Measurements from ENCODE around the gene CORO7. TPM values are rescaled to one million over a fixed set of nuclear protein-coding genes. Genes with fewer than 3 reads are reported as not detected.

Gene CORO7
- total and polyA plus RNA-seq, 7 experiments from 2014 or later, result 29.6 to 572 (median 141) TPM

- no peak overlapping the region for H3K4me3 ChIP-seq (ENCODE audit: low read length)
- H3K4me1 Mint-ChIP-seq, result peaks cover 0 to 15% (median 4%) of the 10 kb centered on the region in 7 donors
- H3K27me3 ChIP-seq (ENCODE audit: control insufficient read depth in 2 of 2, insufficient read depth in 2 of 2, low read length in 2 of 2), result no peaks in the 10 kb centered on the region
- H3K36me3 Mint-ChIP-seq, result peaks cover 0 to 12% (median 3%) of the 10 kb centered on the region in 5 donors
- POLR2A ChIA-PET, result no interaction called here
- H3K27ac ChIP-seq (ENCODE audit: low read depth, low read length), result no peak overlapping the region
- no peak overlapping the region for H3K27ac Mint-ChIP-seq
- peak; percentile 26 for ATAC-seq
- peaks cover 0 to 3% (median 0%) of the 10 kb centered on the region in 11 donors for H3K9me3 Mint-ChIP-seq
- DNase-seq, result no peak
- H3K36me3 ChIP-seq (ENCODE audit: control insufficient read depth in 2 of 3, insufficient read depth in 3 of 3, low read length in 3 of 3), result peaks cover 4 to 76% (median 10%) of the 10 kb centered on the region in 3 experiments
- no peaks in the 10 kb centered on the region for H3K4me1 ChIP-seq (ENCODE audit: control insufficient read depth in 2 of 2, insufficient read depth in 2 of 2, low read length in 2 of 2)
- H3K4me3 Mint-ChIP-seq, result no peak overlapping the region
- CTCF ChIA-PET, result no interaction called here
- H3K9me3 ChIP-seq (ENCODE audit: control insufficient read depth in 2 of 3, low read length in 3 of 3), result no peaks in the 10 kb centered on the region
- no peaks in the 10 kb centered on the region for H3K27me3 Mint-ChIP-seq
- intact Hi-C loops (cut with micrococcal nuclease), result no loop called here
These were observed 51.4 kb downstream of the CORO7 start for GRCh38 chr16:4365014-4365406.

- H3K27me3 Mint-ChIP-seq, result no peaks in the 10 kb centered on the region
- peaks cover 0 to 12% (median 3%) of the 10 kb centered on the region in 5 donors for H3K36me3 Mint-ChIP-seq
- Histone ChIP-seq H3K27me3 (ENCODE audit: control insufficient read depth in 2 of 2, insufficient read depth in 2 of 2, low read length in 2 of 2) (no peaks in the 10 kb centered on the region), H3K27ac (ENCODE audit: low read depth, low read length) (no peak overlapping the region), H3K36me3 (ENCODE audit: control insufficient read depth in 2 of 3, insufficient read depth in 3 of 3, low read length in 3 of 3) (peaks cover 4 to 82% (median 10%) of the 10 kb centered on the region in 3 experiments), H3K4me1 (ENCODE audit: control insufficient read depth in 2 of 2, insufficient read depth in 2 of 2, low read length in 2 of 2) (no peaks in the 10 kb centered on the region), H3K4me3 (ENCODE audit: low read length) (no peak overlapping the region), H3K9me3 (ENCODE audit: control insufficient read depth in 2 of 3, low read length in 3 of 3) (no peaks in the 10 kb centered on the region)
- ChIA-PET POLR2A (no interaction called here), CTCF (interaction anchor here (0.7 kb wide), 1 partner anchor 15 kb away, joined by 3 read pairs; no protein-coding TSS in a partner anchor)
- intact Hi-C loops (cut with micrococcal nuclease), result no loop called here
- peaks cover 0 to 3% (median 0%) of the 10 kb centered on the region in 11 donors for H3K9me3 Mint-ChIP-seq
- H3K4me1 Mint-ChIP-seq, result peaks cover 0 to 17% (median 3%) of the 10 kb centered on the region in 7 donors
- ATAC-seq (peak; percentile 8), DNase-seq (no peak)
- H3K27ac Mint-ChIP-seq, result peak overlapping the region in 2 of 9 donors; percentile 22 to 62
- no peak overlapping the region for H3K4me3 Mint-ChIP-seq
These were observed 52.0 kb downstream of the CORO7 start for GRCh38 chr16:4364196-4365013.

GRCh38 chr16:4362476-4363135, 53.8 kb downstream of the CORO7 start:
- Histone ChIP-seq H3K27me3 (ENCODE audit: control insufficient read depth in 2 of 2, insufficient read depth in 2 of 2, low read length in 2 of 2) (no peaks in the 10 kb centered on the region), H3K36me3 (ENCODE audit: control insufficient read depth in 2 of 3, insufficient read depth in 3 of 3, low read length in 3 of 3) (peaks cover 9 to 98% (median 12%) of the 10 kb centered on the region in 3 experiments), H3K27ac (ENCODE audit: low read depth, low read length) (no peak overlapping the region), H3K4me3 (ENCODE audit: low read length) (no peak overlapping the region), H3K4me1 (ENCODE audit: control insufficient read depth in 2 of 2, insufficient read depth in 2 of 2, low read length in 2 of 2) (no peaks in the 10 kb centered on the region), H3K9me3 (ENCODE audit: control insufficient read depth in 2 of 3, low read length in 3 of 3) (no peaks in the 10 kb centered on the region)
- H3K27ac Mint-ChIP-seq, result peak overlapping the region in 1 of 9 donors; percentile 34
- H3K9me3 Mint-ChIP-seq, result peaks cover 0 to 3% (median 0%) of the 10 kb centered on the region in 11 donors
- ChIA-PET POLR2A (no interaction called here), CTCF (interaction anchor here (0.5 kb wide), 1 partner anchor 109 kb away, joined by 3 read pairs; no protein-coding TSS in a partner anchor)
- peaks cover 3 to 14% (median 7%) of the 10 kb centered on the region in 5 donors for H3K36me3 Mint-ChIP-seq
- peaks cover 0 to 12% (median 3%) of the 10 kb centered on the region in 7 donors for H3K4me1 Mint-ChIP-seq
- H3K4me3 Mint-ChIP-seq, result no peak overlapping the region
- no peak for ATAC-seq
- no peaks in the 10 kb centered on the region for H3K27me3 Mint-ChIP-seq
- intact Hi-C loops (cut with micrococcal nuclease), result no loop called here
- DNase-seq, result no peak

- Mint-ChIP-seq H3K27ac (no peak overlapping the region), H3K27me3 (no peaks in the 10 kb centered on the region), H3K4me3 (no peak overlapping the region), H3K9me3 (no peaks in the 10 kb centered on the region), H3K36me3 (peaks cover 3 to 13% (median 7%) of the 10 kb centered on the region in 5 donors), H3K4me1 (peaks cover 0 to 8% (median 0%) of the 10 kb centered on the region in 7 donors)
- Histone ChIP-seq H3K4me1 (ENCODE audit: control insufficient read depth in 2 of 2, insufficient read depth in 2 of 2, low read length in 2 of 2) (no peaks in the 10 kb centered on the region), H3K4me3 (ENCODE audit: low read length) (no peak overlapping the region), H3K27ac (ENCODE audit: low read depth, low read length) (no peak overlapping the region), H3K36me3 (ENCODE audit: control insufficient read depth in 2 of 3, insufficient read depth in 3 of 3, low read length in 3 of 3) (peaks cover 4 to 98% (median 12%) of the 10 kb centered on the region in 3 experiments), H3K9me3 (ENCODE audit: control insufficient read depth in 2 of 3, low read length in 3 of 3) (no peaks in the 10 kb centered on the region), H3K27me3 (ENCODE audit: control insufficient read depth in 2 of 2, insufficient read depth in 2 of 2, low read length in 2 of 2) (no peaks in the 10 kb centered on the region)
- ATAC-seq (no peak), DNase-seq (no peak)
- CTCF ChIA-PET, result interaction anchor here (0.7 kb wide), 1 partner anchor 224 kb away, joined by 3 read pairs; no protein-coding TSS in a partner anchor
- POLR2A ChIA-PET, result no interaction called here
- intact Hi-C loops (cut with micrococcal nuclease), result no loop called here
These were observed 54.5 kb downstream of the CORO7 start for GRCh38 chr16:4361944-4362311.

GRCh38 chr16:4361033-4361943, 55.1 kb downstream of the CORO7 start:
- Mint-ChIP-seq H3K27ac (peak overlapping the region in 1 of 9 donors; percentile 56), H3K4me3 (no peak overlapping the region), H3K4me1 (peaks cover 0 to 8% (median 0%) of the 10 kb centered on the region in 7 donors), H3K27me3 (no peaks in the 10 kb centered on the region), H3K9me3 (no peaks in the 10 kb centered on the region), H3K36me3 (peaks cover 3 to 13% (median 7%) of the 10 kb centered on the region in 5 donors)
- no peaks in the 10 kb centered on the region for H3K4me1 ChIP-seq (ENCODE audit: control insufficient read depth in 2 of 2, insufficient read depth in 2 of 2, low read length in 2 of 2)
- no peak for ATAC-seq
- H3K4me3 ChIP-seq (ENCODE audit: low read length), result no peak overlapping the region
- CTCF ChIA-PET, result interaction anchor here (0.7 kb wide), 1 partner anchor 225 kb away, joined by 3 read pairs; no protein-coding TSS in a partner anchor
- POLR2A ChIA-PET, result no interaction called here
- H3K36me3 ChIP-seq (ENCODE audit: control insufficient read depth in 2 of 3, insufficient read depth in 3 of 3, low read length in 3 of 3), result peaks cover 4 to 96% (median 12%) of the 10 kb centered on the region in 3 experiments
- H3K9me3 ChIP-seq (ENCODE audit: control insufficient read depth in 2 of 3, low read length in 3 of 3), result no peaks in the 10 kb centered on the region
- no peak for DNase-seq
- no peaks in the 10 kb centered on the region for H3K27me3 ChIP-seq (ENCODE audit: control insufficient read depth in 2 of 2, insufficient read depth in 2 of 2, low read length in 2 of 2)
- intact Hi-C loops (cut with micrococcal nuclease), result no loop called here
- no peak overlapping the region for H3K27ac ChIP-seq (ENCODE audit: low read depth, low read length)

- no peaks in the 10 kb centered on the region for H3K27me3 Mint-ChIP-seq
- Histone ChIP-seq H3K4me3 (ENCODE audit: low read length) (no peak overlapping the region), H3K9me3 (ENCODE audit: control insufficient read depth in 2 of 3, low read length in 3 of 3) (no peaks in the 10 kb centered on the region), H3K27me3 (ENCODE audit: control insufficient read depth in 2 of 2, insufficient read depth in 2 of 2, low read length in 2 of 2) (no peaks in the 10 kb centered on the region), H3K36me3 (ENCODE audit: control insufficient read depth in 2 of 3, insufficient read depth in 3 of 3, low read length in 3 of 3) (peaks cover 4 to 89% (median 12%) of the 10 kb centered on the region in 3 experiments), H3K27ac (ENCODE audit: low read depth, low read length) (no peak overlapping the region), H3K4me1 (ENCODE audit: control insufficient read depth in 2 of 2, insufficient read depth in 2 of 2, low read length in 2 of 2) (no peaks in the 10 kb centered on the region)
- no peak for DNase-seq
- no peaks in the 10 kb centered on the region for H3K9me3 Mint-ChIP-seq
- H3K36me3 Mint-ChIP-seq, result peaks cover 3 to 13% (median 7%) of the 10 kb centered on the region in 5 donors
- H3K4me3 Mint-ChIP-seq, result no peak overlapping the region
- peak; percentile 24 for ATAC-seq
- POLR2A ChIA-PET, result no interaction called here
- peaks cover 0 to 8% (median 0%) of the 10 kb centered on the region in 7 donors for H3K4me1 Mint-ChIP-seq
- peak overlapping the region in 2 of 9 donors; percentile 36 to 56 for H3K27ac Mint-ChIP-seq
- intact Hi-C loops (cut with micrococcal nuclease), result no loop called here
- CTCF ChIA-PET, result no interaction called here
These were observed 55.8 kb downstream of the CORO7 start for GRCh38 chr16:4360538-4361021.

Measured in naive thymus-derived CD4-positive, alpha-beta T cell (primary cell).